ENCODE data around the gene TSEN54. TPM values are rescaled to one million over a fixed set of nuclear protein-coding genes. Genes with fewer than 3 reads are reported as not detected.

The TSEN54 gene
- total RNA-seq, 1 donor from 2014 or later = 14.5 TPM

GRCh38 chr17:75488693-75489510 is 27.4 kb upstream of the TSEN54 start:
- no peak for DNase-seq (ENCODE audit: low read depth)

DNA sequence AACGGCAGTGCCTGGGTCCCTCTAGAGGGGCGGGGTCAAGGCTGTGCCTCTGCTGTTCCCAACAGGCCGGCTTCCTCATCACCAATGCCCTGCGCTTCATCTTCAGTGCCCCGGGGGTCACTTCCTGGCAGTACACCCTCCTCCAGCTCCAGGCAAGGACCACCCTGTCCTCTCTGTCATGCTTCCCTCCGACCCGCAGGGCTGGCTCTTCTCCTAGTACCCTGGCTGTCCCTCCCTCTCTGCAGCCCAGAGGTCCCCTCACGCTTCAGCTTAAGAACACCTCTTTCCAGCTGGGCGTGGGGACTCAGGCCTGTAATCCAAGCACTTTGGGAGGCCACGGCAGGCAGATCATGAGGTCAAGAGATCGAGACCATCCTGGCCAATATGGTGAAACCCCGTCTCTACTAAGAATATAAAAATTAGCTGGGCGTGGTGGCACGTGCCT is 26.8 kb upstream of the TSEN54 start:
- DNase-seq (ENCODE audit: low read depth) = no peak

- DNase-seq (ENCODE audit: low read depth) = no peak
Observed at GRCh38 chr17:75490173-75490743, 26.1 kb upstream of the TSEN54 start.

- no peak for DNase-seq (ENCODE audit: low read depth)
Observed at GRCh38 chr17:75490953-75491649, 25.2 kb upstream of the TSEN54 start.

GRCh38 chr17:75491680-75492079 is 24.6 kb upstream of the TSEN54 start:
- no peak for DNase-seq (ENCODE audit: low read depth)

- DNase-seq (ENCODE audit: low read depth) = no peak
Observed at GRCh38 chr17:75492555-75493168, 23.7 kb upstream of the TSEN54 start.

GRCh38 chr17:75493476-75494129 is 22.7 kb upstream of the TSEN54 start:
- DNase-seq (ENCODE audit: low read depth) = no peak

DNA sequence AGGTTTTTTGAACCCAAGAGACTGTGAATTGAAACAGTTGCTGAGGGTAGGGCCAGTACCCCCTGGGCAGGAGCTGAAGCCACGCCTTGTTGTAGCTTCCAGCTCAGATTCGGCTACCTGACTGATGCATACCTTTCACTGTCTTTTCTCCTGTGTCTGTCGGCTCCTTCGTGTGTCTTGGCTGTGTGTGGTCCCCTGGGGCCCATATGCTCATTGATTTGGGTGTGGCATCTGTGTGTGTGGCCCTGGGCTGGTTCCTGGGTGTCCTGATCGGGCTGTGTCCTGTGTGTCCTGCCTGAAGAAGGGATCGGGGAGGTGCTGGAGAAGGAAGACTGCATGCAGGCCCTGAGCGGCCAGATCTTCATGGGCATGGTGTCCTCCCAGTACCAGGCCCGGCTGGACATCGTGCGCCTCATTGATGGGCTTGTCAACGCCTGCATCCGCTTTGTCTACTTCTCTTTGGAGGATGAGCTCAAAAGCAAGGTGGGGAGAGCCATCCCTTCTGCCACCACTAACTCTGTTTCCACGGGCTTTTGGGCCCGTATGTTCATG is 21.9 kb upstream of the TSEN54 start:
- DNase-seq (ENCODE audit: low read depth) = no peak

DNA sequence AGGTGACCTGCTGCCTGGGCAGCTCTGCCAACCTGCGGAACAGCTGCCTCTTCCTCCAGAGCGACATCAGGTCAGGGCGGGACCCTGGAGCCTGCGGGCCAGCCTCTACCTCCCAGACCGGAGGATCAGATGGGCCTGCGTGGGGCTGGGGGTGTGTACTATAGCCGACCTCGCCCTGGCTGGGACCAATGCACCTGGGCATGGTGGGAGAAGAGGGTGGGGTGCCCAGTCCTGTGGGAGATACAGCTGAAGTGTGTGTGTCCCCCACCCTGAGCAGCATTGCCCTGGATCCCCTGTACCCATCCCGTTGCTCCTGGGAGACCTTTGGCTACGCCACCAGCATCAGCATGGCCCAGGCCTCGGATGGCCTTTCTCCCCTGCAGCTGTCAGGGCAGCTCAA is 20.3 kb upstream of the TSEN54 start:
- DNase-seq (ENCODE audit: low read depth) = no peak

GRCh38 chr17:75498039-75498725 is 18.1 kb upstream of the TSEN54 start:
- DNase-seq (ENCODE audit: low read depth) = no peak

- no peak for DNase-seq (ENCODE audit: low read depth)
Observed at GRCh38 chr17:75498726-75499213, 17.6 kb upstream of the TSEN54 start.

GRCh38 chr17:75499313-75500022 is 16.9 kb upstream of the TSEN54 start:
- DNase-seq (ENCODE audit: low read depth) = no peak

DNA sequence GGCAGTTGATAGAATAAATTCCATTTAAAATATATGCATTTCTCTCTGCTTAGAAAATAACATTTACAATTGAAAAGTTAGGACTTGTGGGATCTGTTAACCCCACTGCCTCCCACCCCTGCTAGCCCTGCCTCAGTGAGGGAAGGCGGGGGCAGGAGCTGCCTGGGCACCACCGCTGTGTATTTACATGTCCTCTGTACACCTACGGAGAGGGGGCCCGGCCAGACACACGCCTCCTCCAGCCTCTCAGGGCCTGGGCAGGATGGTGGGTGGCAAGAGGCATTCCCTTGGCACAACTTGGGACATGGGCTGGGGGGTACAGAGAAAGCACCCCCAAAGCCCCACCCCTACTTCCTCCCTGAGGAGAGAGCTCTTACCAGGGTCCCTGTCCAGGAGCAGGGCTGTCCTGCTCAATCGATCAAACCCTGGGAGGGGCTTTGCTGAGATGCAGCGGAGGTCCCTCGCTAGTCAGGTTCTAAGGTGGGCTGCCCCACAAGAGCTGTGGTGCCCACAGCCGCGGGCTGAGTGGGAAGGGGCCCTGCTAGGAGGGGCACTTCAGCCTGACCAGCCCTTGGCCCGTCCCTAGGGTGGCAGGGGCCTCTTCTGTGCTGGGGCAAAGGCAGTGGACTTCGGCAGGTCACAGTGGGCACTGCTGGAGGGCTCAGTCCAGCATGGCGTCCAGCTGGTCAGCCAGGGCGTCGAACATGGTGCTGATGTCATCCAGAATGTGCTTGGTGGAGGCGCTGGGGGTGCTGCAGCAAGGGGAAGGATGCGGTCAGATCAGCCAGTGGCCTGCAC is 15.7 kb upstream of the TSEN54 start:
- no peak for DNase-seq (ENCODE audit: low read depth)

DNA sequence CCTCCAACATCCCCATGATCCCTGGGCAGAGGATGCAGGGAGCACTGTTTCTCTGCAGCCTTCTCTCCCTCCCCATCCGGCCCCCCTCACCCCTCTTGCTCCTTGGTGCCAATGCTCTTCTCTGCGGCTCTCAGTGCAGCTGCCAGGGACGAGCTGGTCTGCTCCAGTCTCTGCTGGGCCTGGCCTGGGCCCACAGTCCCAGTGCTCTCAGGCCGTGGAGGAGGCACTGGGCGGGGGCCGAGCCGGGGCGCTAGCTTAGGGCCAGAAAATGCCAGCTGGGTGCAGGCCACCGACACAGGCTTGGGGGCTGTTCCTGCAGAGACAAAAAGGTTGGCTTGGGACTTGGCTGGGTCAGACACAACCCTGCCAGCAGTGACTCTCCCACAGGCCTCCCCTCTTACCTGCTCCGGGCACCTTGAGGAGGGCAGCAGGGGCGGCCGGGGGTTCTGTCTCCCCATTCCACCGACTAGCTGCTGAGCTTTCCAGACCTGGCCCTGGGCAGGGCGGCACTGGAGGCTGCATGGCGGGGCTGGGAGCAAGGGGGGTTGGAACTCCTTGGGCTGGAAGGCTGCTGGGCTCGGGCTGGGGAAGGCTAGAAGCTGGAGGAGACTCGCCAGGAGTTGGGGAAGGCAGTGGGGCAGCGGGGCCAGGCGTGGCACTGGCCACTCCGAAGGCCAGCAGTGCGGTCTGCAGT is 14.8 kb upstream of the TSEN54 start:
- no peak for DNase-seq (ENCODE audit: low read depth)

DNA sequence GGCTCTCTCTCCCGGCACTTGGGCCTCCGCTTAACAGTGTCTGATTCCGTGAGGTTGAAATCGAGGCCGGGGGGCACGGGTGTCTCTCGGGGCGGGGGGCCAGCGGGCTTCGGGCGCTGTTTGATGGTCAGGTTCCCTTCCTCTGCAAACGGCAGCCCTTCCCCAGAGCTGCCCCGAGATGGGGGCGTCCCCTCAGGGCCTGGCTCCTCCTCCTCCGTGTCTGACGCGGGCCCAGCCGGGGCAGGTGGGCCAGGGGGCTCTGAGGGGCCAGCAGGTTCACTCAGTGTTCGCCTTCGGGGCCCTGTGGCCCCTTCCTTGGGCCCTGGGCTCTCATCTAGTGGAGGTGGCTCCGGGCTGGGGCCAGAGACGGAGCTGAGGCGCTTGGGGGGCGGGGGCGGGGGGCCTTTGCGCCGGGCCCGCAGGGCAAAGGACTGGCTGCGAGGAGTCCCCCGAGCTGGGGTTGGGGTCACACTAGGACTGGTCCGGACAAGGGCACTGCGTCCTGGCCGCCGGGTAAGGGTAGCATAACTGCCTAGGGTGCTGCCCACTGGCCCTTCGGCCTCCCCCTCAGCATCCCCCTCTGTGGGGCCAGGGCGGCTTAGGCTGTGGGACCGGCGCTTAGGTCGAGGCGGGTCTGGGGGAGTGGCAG is 14.1 kb upstream of the TSEN54 start:
- DNase-seq (ENCODE audit: low read depth) = no peak

DNA sequence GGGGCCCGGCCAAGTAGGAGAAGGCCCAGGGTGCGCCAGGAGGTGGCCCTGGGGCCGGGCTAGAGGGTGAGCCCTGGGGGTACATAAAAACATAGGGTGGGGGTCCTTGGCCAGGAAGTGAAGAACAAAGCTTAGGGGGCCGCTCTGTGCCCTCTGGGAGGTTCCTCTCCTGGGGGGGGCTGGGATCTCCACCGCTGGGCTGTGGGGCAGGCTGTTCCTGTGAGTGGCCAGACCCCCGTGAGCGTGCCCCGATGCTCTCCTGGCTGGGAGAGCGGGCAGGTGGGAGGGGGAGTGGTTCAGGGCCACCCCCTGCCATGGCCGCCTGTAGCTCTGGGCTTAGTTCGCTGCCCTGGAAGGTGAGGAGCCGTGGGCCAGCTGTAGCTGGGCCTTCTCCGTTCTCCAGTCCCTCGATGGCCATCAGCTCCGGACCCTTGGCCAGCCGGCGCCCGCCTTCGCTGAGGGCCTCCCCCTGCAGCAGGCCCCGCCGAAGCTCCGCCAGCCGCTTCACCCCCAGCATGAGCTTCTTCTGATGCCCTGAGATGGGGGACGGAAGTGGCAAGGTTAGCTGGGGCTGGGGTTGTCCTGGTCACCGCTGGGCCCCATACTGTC is 13.5 kb upstream of the TSEN54 start:
- DNase-seq (ENCODE audit: low read depth) = no peak

- no peak for DNase-seq (ENCODE audit: low read depth)
Observed at GRCh38 chr17:75503337-75503950, 12.9 kb upstream of the TSEN54 start.

Measured in renal cortical epithelial cell (primary cell).